HG03565 (cell line): ENCODE measurements around the gene APOBR.
"Not testable (repeated sequence)": the region's sequence is repeated elsewhere in the genome, so short reads cannot be mapped to it uniquely, and the experiment has no call there.

Experiments
- ATAC-seq: cut with Tn5 transposase; IDR thresholded peaks from one replicate; pipeline ENCODE4 v1.9.1; 2021; ENCODE audit warnings: mild to moderate bottlenecking, moderate library complexity; ENCODE audit not compliant: unreplicated experiment

The APOBR gene

GRCh38 chr16:28526201-28527099, 32.0 kb downstream of the APOBR start:
- ATAC-seq, result no peak

GRCh38 chr16:28527100-28527785, 32.8 kb downstream of the APOBR start:
- not testable (repeated sequence) for ATAC-seq

GRCh38 chr16:28527985-28528384, 33.5 kb downstream of the APOBR start:
- ATAC-seq, result no peak

- ATAC-seq, result no peak
These were observed 34.0 kb downstream of the APOBR start for GRCh38 chr16:28528463-28528867.

GRCh38 chr16:28529124-28529523, 34.7 kb downstream of the APOBR start:
- no peak for ATAC-seq

- no peak for ATAC-seq
These were observed 37.6 kb downstream of the APOBR start for GRCh38 chr16:28531777-28532744.

GRCh38 chr16:28532940-28533647, 38.7 kb downstream of the APOBR start:
- no peak for ATAC-seq

- ATAC-seq, result no peak
These were observed 40.3 kb downstream of the APOBR start for GRCh38 chr16:28534542-28535373.

GRCh38 chr16:28537076-28537475, 42.6 kb downstream of the APOBR start:
- ATAC-seq, result no peak

- no peak for ATAC-seq
These were observed 43.7 kb downstream of the APOBR start for GRCh38 chr16:28537964-28538732.

GRCh38 chr16:28538733-28539596, 44.5 kb downstream of the APOBR start, which contains the start of gene NUPR1:
TSS of gene NUPR1 (minus strand) at chr16:28538974. CDS start at chr16:28538907, 67 bp downstream.
- no peak for ATAC-seq

- no peak for ATAC-seq
These were observed 45.9 kb downstream of the APOBR start for GRCh38 chr16:28540346-28540745.

- ATAC-seq, result no peak
These were observed 48.2 kb downstream of the APOBR start for GRCh38 chr16:28542646-28543045.

GRCh38 chr16:28543072-28543471, 48.6 kb downstream of the APOBR start:
- ATAC-seq, result no peak

GRCh38 chr16:28544998-28545397, 50.6 kb downstream of the APOBR start:
- no peak for ATAC-seq

- not testable (repeated sequence) for ATAC-seq
These were observed 51.5 kb downstream of the APOBR start for GRCh38 chr16:28545964-28546363.

GRCh38 chr16:28546626-28547025, 52.2 kb downstream of the APOBR start:
- no peak for ATAC-seq
